GM23248 (cell line): ENCODE data around the gene SLC25A21. TPM values are rescaled to one million over a fixed set of nuclear protein-coding genes. Genes with fewer than 3 reads are reported as not detected.

Source experiments
- DNase-seq: peaks from one replicate; pipeline ENCODE4 v3.0.0-alpha.2; 2015
- H2AFZ ChIP-seq: fragments of 200-600 bp; sonication (generic); 2 replicates; pipeline ENCODE4 v1.6.1; 2016; ENCODE audit warnings: antibody characterized with exemption
- H3F3A ChIP-seq: fragments of 200-600 bp; sonication (generic); 2 replicates; pipeline ENCODE4 v1.6.1; 2016; ENCODE audit warnings: mild to moderate bottlenecking, antibody characterized with exemption, mixed run types; ENCODE audit not compliant: insufficient read depth
- H3K27ac ChIP-seq: fragments of 200-600 bp; sonication (generic); 2 replicates; pipeline ENCODE4 v1.5.1; 2016; ENCODE audit warnings: mild to moderate bottlenecking
- H3K27me3 ChIP-seq: fragments of 200-600 bp; sonication (generic); replicated peaks from 2 replicates; pipeline ENCODE4 v1.6.1; 2016; ENCODE audit warnings: mild to moderate bottlenecking; ENCODE audit not compliant: insufficient read depth
- H3K36me3 ChIP-seq: fragments of 200-600 bp; sonication (generic); 2 replicates; pipeline ENCODE4 v1.6.1; 2016; ENCODE audit warnings: low read depth, mild to moderate bottlenecking
- H3K4me1 ChIP-seq: fragments of 200-600 bp; sonication (generic); 2 replicates; pipeline ENCODE4 v1.6.1; 2016; ENCODE audit warnings: mild to moderate bottlenecking; ENCODE audit not compliant: insufficient read depth
- H3K4me2 ChIP-seq: fragments of 200-600 bp; sonication (generic); one replicate; pipeline ENCODE4 v1.6.1; 2016; ENCODE audit warnings: mild to moderate bottlenecking; ENCODE audit not compliant: unreplicated experiment
- H3K4me3 ChIP-seq: fragments of 200-600 bp; sonication (generic); 2 replicates; pipeline ENCODE4 v1.5.1; 2016; ENCODE audit warnings: mild to moderate bottlenecking
- H3K79me2 ChIP-seq: fragments of 200-600 bp; sonication (generic); 2 replicates; pipeline ENCODE4 v1.6.1; 2016; ENCODE audit warnings: mild to moderate bottlenecking; ENCODE audit not compliant: insufficient read depth
- H3K9ac ChIP-seq: fragments of 200-600 bp; sonication (generic); 2 replicates; pipeline ENCODE4 v1.6.1; 2016; ENCODE audit warnings: mild to moderate bottlenecking
- H3K9me2 ChIP-seq: fragments of 200-600 bp; sonication (generic); 2 replicates; pipeline ENCODE4 v1.6.1; 2016; ENCODE audit warnings: mixed run types, mild to moderate bottlenecking, moderate library complexity; ENCODE audit not compliant: insufficient read depth
- H3K9me3 ChIP-seq: fragments of 200-600 bp; sonication (generic); one replicate; pipeline ENCODE4 v1.6.1; 2017; ENCODE audit warnings: low read depth
- H4K20me1 ChIP-seq: fragments of 200-600 bp; sonication (generic); 2 replicates; pipeline ENCODE4 v1.6.0; 2016; ENCODE audit not compliant: insufficient read depth
- EZH2 ChIP-seq: fragments of 200-600 bp; sonication (generic); IDR thresholded peaks from 2 replicates; pipeline ENCODE4 v1.6.1; 2018; ENCODE audit warnings: antibody characterized with exemption, mild to moderate bottlenecking; ENCODE audit not compliant: insufficient read depth, poor library complexity, severe bottlenecking
- EZH2phosphoT487 ChIP-seq: fragments of 200-600 bp; sonication (generic); IDR thresholded peaks from 2 replicates; pipeline ENCODE4 v1.6.1; 2018; ENCODE audit warnings: antibody characterized with exemption, moderate library complexity, mild to moderate bottlenecking, low read depth; ENCODE audit not compliant: insufficient read depth
- WGBS, 2 experiments: methylation state at CpG; one replicate each; pipeline ENCODE4 v1.1.6; 2015 to 2017; ENCODE audit warnings: low lambda C conversion rate in 2 of 2, low coverage in 1 of 2; ENCODE audit errors: missing lambda C conversion rate in 2 of 2; 5-methylcytosine and 5-hydroxymethylcytosine counted together
- in situ Hi-C: fragments of 300-500 bp; cut with MboI; formaldehyde crosslinking; loops from 2 replicates; pipeline ENCODE4 v1.15.0; 2020
- polyA plus RNA-seq: library from polyadenylated mRNA; unstranded; fragments of >200 nt; fragmentation: Nextera tagmentation; extraction: Ambion mirVana; gene quantifications from 2 replicates; pipeline ENCODE4 v1.2.1, GENCODE V29; 2016
- total RNA-seq: library from RNA; depleted of rRNA; stranded (reverse); fragments of >200 nt; shearing (Covaris generic); gene quantifications from 2 replicates; pipeline ENCODE4 v1.2.3, GENCODE V29; 2014

Gene SLC25A21
- total and polyA plus RNA-seq, 2 experiments from 2014 or later = 0.26 TPM; not detected in 1

DNA sequence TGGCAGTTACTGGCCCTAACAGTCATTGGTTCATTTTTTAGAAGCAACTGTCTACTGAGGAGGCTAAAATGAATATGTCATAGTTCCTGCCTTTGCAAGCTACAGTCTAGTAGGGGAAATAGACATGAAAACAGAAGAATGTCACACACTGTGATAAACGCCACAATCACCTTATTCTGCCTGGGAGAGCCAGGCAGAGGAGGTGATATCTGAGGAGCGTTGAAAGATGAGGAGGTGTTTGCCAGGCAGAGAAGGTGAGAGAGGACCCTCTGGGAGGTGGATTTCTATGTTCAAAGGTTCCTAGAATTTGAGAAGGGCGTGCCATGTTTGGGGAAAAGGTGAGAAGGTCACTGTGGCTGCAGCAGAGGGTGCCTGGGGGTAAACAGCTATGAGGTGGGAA lies 325.0 kb downstream of the SLC25A21 start:
- H3K36me3 ChIP-seq = no peaks in the 10 kb centered on the region
- in situ Hi-C loops = no loop called here

DNA sequence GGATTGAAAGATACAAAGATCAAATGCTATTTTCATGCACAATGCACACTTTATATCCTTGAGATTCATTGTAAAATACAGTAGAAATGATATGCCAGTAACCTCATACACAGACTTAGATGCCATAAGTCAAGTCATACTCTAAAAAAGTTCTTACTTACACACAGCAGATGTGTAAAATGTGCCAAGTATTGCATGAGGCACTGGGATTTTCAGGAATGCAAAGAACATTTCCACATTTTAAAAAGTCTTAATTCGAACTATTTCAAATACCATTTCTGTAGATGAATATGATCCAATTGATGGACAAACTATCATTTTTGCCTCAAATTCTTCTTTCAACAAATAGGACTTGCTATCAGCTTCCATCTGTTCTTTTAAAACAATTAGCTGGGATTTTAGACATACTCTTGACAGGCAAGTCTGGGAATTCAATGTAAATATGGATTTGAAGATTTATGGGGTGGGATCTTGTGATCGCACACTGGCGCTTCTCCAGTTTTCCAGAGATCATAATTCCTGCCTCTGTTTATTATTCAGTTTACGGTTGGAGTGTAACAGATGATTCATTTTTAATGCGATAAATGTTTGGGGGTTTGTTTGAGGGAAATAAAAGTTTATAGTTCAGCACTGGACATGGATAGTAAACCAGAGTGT lies 326.9 kb downstream of the SLC25A21 start:
- Histone ChIP-seq H3K9ac (no peak overlapping the region), H3K27ac (no peak overlapping the region), H3K9me3 (no peaks in the 10 kb centered on the region), H3K4me3 (no peak overlapping the region), H3K79me2 (no peaks in the 10 kb centered on the region), H3F3A (no peaks in the 10 kb centered on the region), H3K4me2 (no peak overlapping the region), H2AFZ (no peak overlapping the region), H3K9me2 (0 out of 2 replicates have a peak, but pooled peaks cover 3% of the 10 kb centered on the region), H4K20me1 (no peaks in the 10 kb centered on the region), H3K36me3 (no peaks in the 10 kb centered on the region), H3K4me1 (no peaks in the 10 kb centered on the region), H3K27me3 (peaks cover 11% of the 10 kb centered on the region; the same call in 1 of the 2 replicates)
- DNase-seq = peak; percentile 13
- no peak for TF ChIP-seq EZH2phosphoT487
- no peak for TF ChIP-seq EZH2
- in situ Hi-C loops = no loop called here
- 21 to 25% methylated on average over 5 of the region's 5 CpGs for WGBS, 2 experiments

More for the DNA sequence above, 325.0 kb downstream of the SLC25A21 start:
- DNase-seq = no peak
- TF ChIP-seq EZH2phosphoT487 = no peak
- TF ChIP-seq EZH2 = no peak
- Histone ChIP-seq H3K27me3 (peaks cover 17% of the 10 kb centered on the region), H3K4me2 (no peak overlapping the region), H2AFZ (no peak overlapping the region), H3F3A (no peaks in the 10 kb centered on the region), H3K9ac (no peak overlapping the region), H4K20me1 (no peaks in the 10 kb centered on the region), H3K9me3 (no peaks in the 10 kb centered on the region), H3K4me3 (no peak overlapping the region), H3K4me1 (no peaks in the 10 kb centered on the region), H3K9me2 (0 out of 2 replicates have a peak, but pooled peaks cover 3% of the 10 kb centered on the region), H3K79me2 (no peaks in the 10 kb centered on the region), H3K27ac (no peak overlapping the region)
- 44 to 51% methylated on average over 3 of the region's 3 CpGs for WGBS, 2 experiments

DNA sequence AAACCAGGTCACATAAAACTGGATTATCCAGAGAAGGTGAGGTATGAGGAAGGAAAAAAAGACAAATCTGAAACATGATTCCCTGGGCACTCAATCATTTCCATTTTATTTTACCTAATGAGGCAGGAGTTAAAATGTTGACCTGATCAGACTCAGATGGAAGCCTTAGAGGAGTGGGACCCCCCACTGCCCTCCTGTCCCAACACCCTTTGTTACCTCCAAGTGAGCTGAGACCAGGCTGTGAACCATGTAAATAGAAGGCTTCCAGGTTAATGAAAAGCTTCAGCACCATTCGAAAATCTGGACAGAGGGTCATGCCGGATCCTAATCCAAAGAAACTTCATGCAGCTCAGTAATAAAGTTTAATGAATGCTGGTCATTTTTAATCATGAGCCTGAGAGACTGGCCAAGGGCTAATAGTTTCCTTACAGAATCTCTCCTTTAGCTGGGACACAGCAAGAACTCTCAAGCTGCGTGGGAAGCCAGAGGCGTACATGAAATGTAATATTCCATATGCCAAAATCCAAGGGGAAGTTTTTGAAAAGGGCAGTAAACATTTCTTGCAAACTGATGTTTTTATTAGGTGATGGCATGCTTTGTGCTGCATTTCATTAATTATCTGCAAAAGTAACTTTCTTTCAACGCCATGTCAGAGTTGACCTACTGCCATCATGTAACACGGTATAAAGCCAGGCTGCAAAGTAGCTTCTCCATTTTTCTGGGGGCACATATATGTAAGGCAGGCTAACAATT lies 327.8 kb downstream of the SLC25A21 start:
- no peaks in the 10 kb centered on the region for H4K20me1 ChIP-seq
- no peak overlapping the region for H3K9ac ChIP-seq
- no peaks in the 10 kb centered on the region for H3K9me2 ChIP-seq
- no peak overlapping the region for H3K4me2 ChIP-seq
- H3K4me1 ChIP-seq = no peaks in the 10 kb centered on the region
- H2AFZ ChIP-seq = no peak overlapping the region
- in situ Hi-C loops = no loop called here
- no peak for DNase-seq
- WGBS, 2 experiments = 7 to 10% methylated on average over 6 of the region's 6 CpGs
- no peak overlapping the region for H3K4me3 ChIP-seq
- no peak for TF ChIP-seq EZH2
- TF ChIP-seq EZH2phosphoT487 = no peak
- no peaks in the 10 kb centered on the region for H3K36me3 ChIP-seq
- H3K79me2 ChIP-seq = no peaks in the 10 kb centered on the region
- H3K27me3 ChIP-seq = peaks cover 12% of the 10 kb centered on the region; the same call in 1 of the 2 replicates
- H3K27ac ChIP-seq = no peak overlapping the region
- H3K9me3 ChIP-seq = no peaks in the 10 kb centered on the region
- H3F3A ChIP-seq = no peaks in the 10 kb centered on the region

DNA sequence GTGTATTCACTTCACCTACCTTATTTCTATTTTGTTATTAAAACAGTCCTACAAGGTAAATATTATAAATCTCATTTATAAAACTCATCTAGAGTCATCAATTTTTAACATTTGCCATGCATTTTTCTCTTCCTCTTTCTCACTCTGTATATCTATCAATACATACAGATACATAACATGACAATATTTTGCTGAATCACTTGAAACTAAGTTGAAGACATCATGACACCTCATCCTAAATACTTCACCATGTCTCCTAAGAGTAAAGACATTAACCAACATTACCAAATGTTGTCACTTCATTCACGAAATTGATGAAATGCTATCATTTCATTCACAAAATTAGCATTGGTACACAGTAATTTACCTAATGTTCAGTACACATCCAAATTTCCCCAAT lies 329.0 kb downstream of the SLC25A21 start:
- no peaks in the 10 kb centered on the region for H3F3A ChIP-seq
- no peaks in the 10 kb centered on the region for H3K36me3 ChIP-seq
- peaks cover 12% of the 10 kb centered on the region; the same call in 1 of the 2 replicates for H3K27me3 ChIP-seq
- H3K4me2 ChIP-seq = no peak overlapping the region
- no peaks in the 10 kb centered on the region for H3K9me3 ChIP-seq
- in situ Hi-C loops = no loop called here
- H3K79me2 ChIP-seq = no peaks in the 10 kb centered on the region
- H2AFZ ChIP-seq = no peak overlapping the region
- no peak overlapping the region for H3K27ac ChIP-seq
- H3K9ac ChIP-seq = no peak overlapping the region
- TF ChIP-seq EZH2 (no peak), EZH2phosphoT487 (no peak)
- H3K9me2 ChIP-seq = no peaks in the 10 kb centered on the region
- H4K20me1 ChIP-seq = no peaks in the 10 kb centered on the region
- no peaks in the 10 kb centered on the region for H3K4me1 ChIP-seq
- 33 to 35% methylated on average over 1 of the region's 1 CpG for WGBS, 2 experiments
- no peak overlapping the region for H3K4me3 ChIP-seq
- no peak for DNase-seq
